ENCODE data around the gene GPR160. TPM values are rescaled to one million over a fixed set of nuclear protein-coding genes. Genes with fewer than 3 reads are reported as not detected.
A peak's percentile ranks its signal among the peaks of the same experiment; 100 is the strongest.

The GPR160 gene
- total RNA-seq, 2 donors from 2014 or later: 26.4 to 31.9 TPM

DNA sequence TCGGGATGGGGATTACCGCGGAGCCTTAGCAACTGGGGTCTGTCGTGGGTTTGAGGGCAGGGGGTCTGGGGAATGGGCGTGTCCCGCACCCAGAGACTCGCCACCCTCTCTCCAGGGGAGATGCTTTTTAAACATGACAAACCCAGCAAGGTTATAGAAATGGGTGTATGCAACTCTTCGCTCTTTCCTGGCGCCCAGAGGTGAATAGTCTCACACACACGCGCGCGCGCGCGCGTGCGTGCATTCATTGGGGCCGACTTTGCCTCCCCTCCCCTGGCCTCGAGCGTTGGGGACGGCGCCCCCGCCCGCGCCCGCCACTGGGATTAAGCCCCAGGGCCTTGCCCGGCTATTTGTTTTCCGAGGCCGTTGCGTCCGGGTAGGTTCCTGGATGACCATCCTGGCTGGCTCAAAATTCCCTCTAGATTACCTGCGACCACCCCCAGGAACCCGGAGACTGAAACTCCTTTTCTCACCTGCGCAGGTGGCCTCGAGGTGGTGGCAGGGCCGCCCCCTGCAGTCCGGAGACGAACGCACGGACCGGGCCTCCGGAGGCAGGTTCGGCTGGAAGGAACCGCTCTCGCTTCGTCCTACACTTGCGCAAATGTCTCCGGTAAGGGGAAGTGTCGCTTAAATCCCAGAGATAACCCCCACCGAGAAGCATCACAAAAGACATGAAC, 777 bp downstream of the GPR160 start:
- Histone ChIP-seq H3K27ac (peak overlapping the region; percentile 19 to 87 (median 81)), H3K4me3 (peak overlapping the region; percentile 29 to 32), H3K9me3 (no peaks in the 10 kb centered on the region), H3K36me3 (replicated peaks in 1 of 2; ENCODE audit: insufficient read depth in 1 of 2, low read depth in 2 of 2) (no peaks in the 10 kb centered on the region), H3K4me1 (peaks cover 15% of the 10 kb centered on the region), H3K27me3 (no peaks in the 10 kb centered on the region)
- intact Hi-C loops (cut with DNase I): no loop called here
- WGBS, 2 donors: 3 to 7% methylated on average over 28 to 50 of the region's 51 CpGs
- peak; percentile 36 for ATAC-seq
- DNase-seq: peak; percentile 46 to 69 (median 59)
- no peak for TF ChIP-seq POLR2A (IDR thresholded peaks at IDR 0.05)
- TF ChIP-seq, protein P1, sequence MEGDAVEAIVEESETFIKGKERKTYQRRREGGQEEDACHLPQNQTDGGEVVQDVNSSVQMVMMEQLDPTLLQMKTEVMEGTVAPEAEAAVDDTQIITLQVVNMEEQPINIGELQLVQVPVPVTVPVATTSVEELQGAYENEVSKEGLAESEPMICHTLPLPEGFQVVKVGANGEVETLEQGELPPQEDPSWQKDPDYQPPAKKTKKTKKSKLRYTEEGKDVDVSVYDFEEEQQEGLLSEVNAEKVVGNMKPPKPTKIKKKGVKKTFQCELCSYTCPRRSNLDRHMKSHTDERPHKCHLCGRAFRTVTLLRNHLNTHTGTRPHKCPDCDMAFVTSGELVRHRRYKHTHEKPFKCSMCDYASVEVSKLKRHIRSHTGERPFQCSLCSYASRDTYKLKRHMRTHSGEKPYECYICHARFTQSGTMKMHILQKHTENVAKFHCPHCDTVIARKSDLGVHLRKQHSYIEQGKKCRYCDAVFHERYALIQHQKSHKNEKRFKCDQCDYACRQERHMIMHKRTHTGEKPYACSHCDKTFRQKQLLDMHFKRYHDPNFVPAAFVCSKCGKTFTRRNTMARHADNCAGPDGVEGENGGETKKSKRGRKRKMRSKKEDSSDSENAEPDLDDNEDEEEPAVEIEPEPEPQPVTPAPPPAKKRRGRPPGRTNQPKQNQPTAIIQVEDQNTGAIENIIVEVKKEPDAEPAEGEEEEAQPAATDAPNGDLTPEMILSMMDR (IDR thresholded peaks at IDR 0.05): peak in 6 of 7 experiments; percentile 17 to 43 (median 34)

DNA sequence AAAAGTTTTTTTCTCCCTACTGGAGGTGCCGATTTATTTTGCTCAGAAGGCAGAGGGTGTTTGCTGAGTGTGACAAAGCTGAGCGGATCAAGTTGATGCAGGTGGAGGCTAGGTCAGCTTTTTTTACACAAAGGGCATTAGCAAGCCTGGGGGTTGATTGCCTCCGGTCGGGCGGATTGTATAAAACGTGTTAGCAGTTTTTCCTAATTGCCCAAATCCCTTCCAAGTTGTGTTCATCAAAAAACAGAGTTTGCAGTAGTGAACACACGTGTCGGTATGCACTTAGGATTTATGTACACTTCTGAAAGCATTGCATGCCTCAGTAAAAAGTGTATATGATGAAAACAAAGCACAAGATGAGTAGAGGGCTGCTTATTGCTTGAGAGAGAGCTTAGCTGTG, 2.6 kb downstream of the GPR160 start:
- Histone ChIP-seq H3K4me3 (no peak overlapping the region), H3K4me1 (peaks cover 24% of the 10 kb centered on the region), H3K36me3 (replicated peaks in 1 of 2; ENCODE audit: insufficient read depth in 1 of 2, low read depth in 2 of 2) (no peaks in the 10 kb centered on the region), H3K27me3 (no peaks in the 10 kb centered on the region), H3K27ac (peak overlapping the region in 1 of 4 donors; percentile 25), H3K9me3 (no peaks in the 10 kb centered on the region)
- no peak for TF ChIP-seq POLR2A (IDR thresholded peaks at IDR 0.05)
- TF ChIP-seq, protein P1 (IDR thresholded peaks at IDR 0.05): no peak
- DNase-seq (no peak), ATAC-seq (no peak)
- WGBS, 2 donors: 25 to 33% methylated on average over 8 of the region's 8 CpGs
- intact Hi-C loops (cut with DNase I): no loop called here

DNA sequence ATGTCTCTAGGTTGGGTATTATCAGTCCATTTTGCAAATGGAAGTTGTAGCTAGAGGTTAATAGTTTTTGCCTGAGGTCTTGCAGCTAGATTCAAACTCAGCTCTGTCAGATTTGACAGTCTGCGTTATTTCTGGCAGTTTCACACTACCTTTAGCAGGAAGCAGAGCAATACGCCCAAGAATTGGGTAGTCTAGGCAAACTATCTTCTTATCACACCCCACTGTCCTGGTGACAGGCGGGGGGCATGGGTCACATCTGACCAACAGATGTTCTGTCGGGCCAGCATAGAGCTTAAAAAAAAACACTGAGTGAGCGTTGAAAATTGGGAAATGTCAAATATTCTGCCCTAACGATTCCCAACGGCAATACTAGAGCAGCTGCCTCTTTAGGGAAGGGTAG, 5.7 kb downstream of the GPR160 start:
- intact Hi-C loops (cut with DNase I): no loop called here
- ATAC-seq: no peak
- Histone ChIP-seq H3K27ac (no peak overlapping the region), H3K9me3 (no peaks in the 10 kb centered on the region), H3K36me3 (replicated peaks in 1 of 2; ENCODE audit: insufficient read depth in 1 of 2, low read depth in 2 of 2) (no peaks in the 10 kb centered on the region), H3K4me1 (peaks cover 40% of the 10 kb centered on the region), H3K4me3 (no peak overlapping the region), H3K27me3 (no peaks in the 10 kb centered on the region)
- TF ChIP-seq POLR2A (IDR thresholded peaks at IDR 0.05): no peak
- TF ChIP-seq, protein P1 (IDR thresholded peaks at IDR 0.05): no peak
- 78 to 87% methylated on average over 7 of the region's 7 CpGs for WGBS, 2 donors
- no peak for DNase-seq

DNA sequence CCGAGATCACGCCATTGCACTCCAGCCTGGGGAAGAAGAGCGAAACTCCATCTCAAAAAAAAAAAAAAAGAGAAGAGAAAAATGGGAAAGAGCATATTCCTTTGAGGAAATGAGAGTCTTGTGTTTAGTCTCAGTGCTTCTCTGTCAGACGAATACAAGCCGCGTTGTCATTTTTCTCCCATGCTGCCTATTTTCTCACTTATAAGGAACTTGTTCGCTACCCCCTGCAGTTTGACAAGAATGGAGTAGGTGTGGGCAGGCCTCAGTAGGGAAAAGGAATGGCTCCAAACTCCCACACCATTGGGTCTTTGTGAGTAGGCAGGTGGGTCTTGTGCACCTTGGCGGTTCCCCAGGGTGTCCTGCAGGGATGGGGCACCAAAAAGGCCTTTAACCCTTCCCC, 6.5 kb downstream of the GPR160 start:
- Histone ChIP-seq H3K4me3 (no peak overlapping the region), H3K4me1 (peaks cover 45% of the 10 kb centered on the region), H3K36me3 (replicated peaks in 1 of 2; ENCODE audit: insufficient read depth in 1 of 2, low read depth in 2 of 2) (no peaks in the 10 kb centered on the region), H3K9me3 (no peaks in the 10 kb centered on the region), H3K27me3 (no peaks in the 10 kb centered on the region), H3K27ac (peak overlapping the region in 1 of 4 donors; percentile 87)
- WGBS, 2 donors: 90 to 96% methylated on average over 8 of the region's 8 CpGs
- peak in 1 of 4 donors; percentile 20 for DNase-seq
- no peak for TF ChIP-seq POLR2A (IDR thresholded peaks at IDR 0.05)
- TF ChIP-seq, protein P1 (IDR thresholded peaks at IDR 0.05): no peak
- ATAC-seq: no peak
- intact Hi-C loops (cut with DNase I): no loop called here

DNA sequence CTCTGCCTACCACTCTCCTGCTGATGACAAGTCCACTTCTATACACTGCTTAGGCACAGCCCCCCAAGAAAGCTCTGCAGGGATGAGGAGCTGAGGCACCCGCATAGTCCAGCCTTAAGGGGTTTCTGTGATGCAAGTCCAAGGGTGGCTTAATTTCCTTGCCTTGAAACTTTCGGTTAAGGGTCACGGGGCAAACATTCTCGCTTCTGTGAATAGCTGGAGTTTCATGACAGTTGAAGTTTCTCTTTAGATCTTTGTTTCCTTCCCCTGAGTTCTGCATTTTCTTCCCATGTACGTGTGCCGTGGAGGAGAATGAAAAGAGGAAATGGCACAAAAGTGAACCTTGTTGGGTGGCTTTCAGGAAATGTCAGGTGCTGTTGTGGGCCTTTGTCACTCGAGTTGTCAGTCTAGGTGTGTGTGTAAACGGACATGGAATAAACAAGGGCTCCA, 7.0 kb downstream of the GPR160 start:
- intact Hi-C loops (cut with DNase I): no loop called here
- DNase-seq (peak in 1 of 4 donors; percentile 32), ATAC-seq (no peak)
- H3K4me1 ChIP-seq: peaks cover 45% of the 10 kb centered on the region
- H3K27me3 ChIP-seq: no peaks in the 10 kb centered on the region
- H3K4me3 ChIP-seq: no peak overlapping the region
- H3K9me3 ChIP-seq: no peaks in the 10 kb centered on the region
- WGBS, 2 donors: 63 to 70% methylated on average over 8 of the region's 8 CpGs
- peak overlapping the region in 2 of 4 donors; percentile 85 to 87 for H3K27ac ChIP-seq
- no peaks in the 10 kb centered on the region for H3K36me3 ChIP-seq (replicated peaks in 1 of 2; ENCODE audit: insufficient read depth in 1 of 2, low read depth in 2 of 2)
- TF ChIP-seq POLR2A (IDR thresholded peaks at IDR 0.05): no peak
- TF ChIP-seq, protein P1 (IDR thresholded peaks at IDR 0.05): no peak

Data from body of pancreas (tissue), 4 donors.